Endometrial microvascular endothelial cells (primary cell): ENCODE results near the gene CLBA1. TPM values are rescaled to one million over a fixed set of nuclear protein-coding genes. Genes with fewer than 3 reads are reported as not detected.

Source experiments
- in situ Hi-C: cut with HindIII; loops from 2 replicates; pipeline ENCODE4 v1.10.0; 2017; ENCODE audit warnings: low sequenced_read_pairs, low pct_unique_long_range_greater_than_20kb; ENCODE audit errors: inconsistent ontology term
- total RNA-seq: library from RNA; depleted of rRNA; stranded (reverse); fragments of >200 nt; gene quantifications from one replicate; pipeline ENCODE4 v1.2.3, GENCODE V29; 2015; ENCODE audit errors: inconsistent ontology term

CLBA1 gene
- total RNA-seq, 1 donor from 2014 or later = 5.0 TPM

- in situ Hi-C loops = no loop called here
These were observed 8.4 kb upstream of the CLBA1 start for GRCh38 chr14:104977008-104977680.

- in situ Hi-C loops = no loop called here
These were observed 7.6 kb upstream of the CLBA1 start, which contains the start of gene AHNAK2 for GRCh38 chr14:104977681-104978653. Gene AHNAK2, minus strand, starts transcription at chr14:104978374. Its CDS starts 137 bp downstream, at chr14:104978237.

- in situ Hi-C loops = no loop called here
These were observed 6.6 kb upstream of the CLBA1 start for GRCh38 chr14:104978746-104979691.

- in situ Hi-C loops = no loop called here
These were observed 5.6 kb upstream of the CLBA1 start for GRCh38 chr14:104979758-104980610.

- in situ Hi-C loops = no loop called here
These were observed 4.7 kb upstream of the CLBA1 start for GRCh38 chr14:104980611-104981531.

- in situ Hi-C loops = no loop called here
These were observed 3.7 kb upstream of the CLBA1 start for GRCh38 chr14:104981699-104982541.

GRCh38 chr14:104982548-104983230, 2.9 kb upstream of the CLBA1 start:
- in situ Hi-C loops = no loop called here

GRCh38 chr14:104983231-104983721, 2.3 kb upstream of the CLBA1 start:
- in situ Hi-C loops = no loop called here

- in situ Hi-C loops = no loop called here
These were observed 1.3 kb upstream of the CLBA1 start for GRCh38 chr14:104984056-104984894.

GRCh38 chr14:104986487-104987164, 1.0 kb downstream of the CLBA1 start:
- in situ Hi-C loops = no loop called here

- in situ Hi-C loops = no loop called here
These were observed 3.8 kb downstream of the CLBA1 start for GRCh38 chr14:104989236-104989950.

- in situ Hi-C loops = no loop called here
These were observed 4.3 kb downstream of the CLBA1 start for GRCh38 chr14:104989951-104990303.

- in situ Hi-C loops = no loop called here
These were observed 6.3 kb downstream of the CLBA1 start for GRCh38 chr14:104991896-104992230.

GRCh38 chr14:104992501-104992900, 6.9 kb downstream of the CLBA1 start:
- in situ Hi-C loops = no loop called here
